Panc1 (cell line): ENCODE results near the gene FKRP. TPM values are rescaled to one million over a fixed set of nuclear protein-coding genes. Genes with fewer than 3 reads are reported as not detected.
"Not testable (repeated sequence)": the region's sequence is repeated elsewhere in the genome, so short reads cannot be mapped to it uniquely, and the experiment has no call there.

ENCODE experiments used
- ATAC-seq: fragments of 200-7000 bp; cut with Tn5 transposase; 2 replicates; pipeline ENCODE4 v1.9.1; 2020; ENCODE audit warnings: mild to moderate bottlenecking, moderate library complexity
- BruUV-seq: library from RNA; stranded (reverse); fragments of 400-500 nt; replicated peaks from 2 replicates; lab custom pipeline; 2021; lab: Mats Ljungman, UMichigan
- CTCF ChIA-PET: fragments of 300-600 bp; sonication (Branson Sonifier 250); formaldehyde crosslinking; loops from one replicate; lab custom pipeline; 2022; ENCODE audit warnings: antibody characterized with exemption; lab: Charles Lee
- POLR2A ChIA-PET: fragments of 300-600 bp; sonication (Branson Sonifier 250); formaldehyde crosslinking; loops from one replicate; lab custom pipeline; 2022; ENCODE audit warnings: antibody characterized with exemption; lab: Charles Lee
- DNase-seq: peaks from one replicate; pipeline ENCODE4 v3.0.0-alpha.2; 2010; ENCODE audit warnings: low read depth, low spot score
- H3K27ac ChIP-seq: 2 replicates; pipeline ENCODE4 v1.5.1; 2011; ENCODE audit warnings: mild to moderate bottlenecking, low read length, inconsistent platforms
- H3K27me3 ChIP-seq: fragments of 200-500 bp; sonication (Bioruptor generic); 2 replicates; pipeline ENCODE4 v1.6.0; 2014; ENCODE audit warnings: low read length, inconsistent platforms; ENCODE audit not compliant: control insufficient read depth, insufficient read depth
- H3K36me3 ChIP-seq: fragments of 200-500 bp; sonication (Bioruptor generic); 2 replicates; pipeline ENCODE4 v1.5.1; 2014; ENCODE audit warnings: inconsistent platforms, mild to moderate bottlenecking, low read length, moderate library complexity; ENCODE audit not compliant: control insufficient read depth, insufficient read depth
- H3K4me1 ChIP-seq: 2 replicates; pipeline ENCODE4 v1.5.1; 2011; ENCODE audit warnings: inconsistent platforms, mild to moderate bottlenecking, low read length, moderate library complexity; ENCODE audit not compliant: control insufficient read depth, insufficient read depth
- H3K4me3 ChIP-seq, 2 experiments: 2 replicates each; pipeline ENCODE4 v1.5.1; 2011 to 2012; ENCODE audit warnings: low read depth in 2 of 2, low read length in 2 of 2, mild to moderate bottlenecking in 2 of 2, inconsistent platforms in 1 of 2, moderate library complexity in 1 of 2
- H3K9me3 ChIP-seq: fragments of 200-500 bp; sonication (Bioruptor generic); 2 replicates; pipeline ENCODE4 v1.5.1; 2014; ENCODE audit warnings: low read depth, mild to moderate bottlenecking, inconsistent platforms, low read length, moderate library complexity; ENCODE audit not compliant: control insufficient read depth, insufficient read depth
- CTCF ChIP-seq: fragments of 450-650 bp; IDR thresholded peaks from 2 replicates; pipeline ENCODE4 v1.5.1; 2017; ENCODE audit warnings: mild to moderate bottlenecking
- POLR2AphosphoS5 ChIP-seq: IDR thresholded peaks from 2 replicates; pipeline ENCODE4 v1.6.1; 2012; ENCODE audit warnings: mild to moderate bottlenecking, low read depth, low read length, moderate library complexity
- REST ChIP-seq, 2 experiments: IDR thresholded peaks; 2 replicates each; pipeline ENCODE4 v1.6.1; 2011 to 2012; ENCODE audit warnings: low read depth in 2 of 2, control low read depth in 1 of 2, low read length in 1 of 2, mild to moderate bottlenecking in 1 of 2, moderate library complexity in 1 of 2; ENCODE audit not compliant: insufficient read depth in 1 of 2
- SIN3A ChIP-seq: IDR thresholded peaks from 2 replicates; pipeline ENCODE4 v1.6.1; 2012; ENCODE audit warnings: low read depth, mild to moderate bottlenecking, low read length, moderate library complexity, borderline replicate concordance; ENCODE audit not compliant: insufficient read depth
- TCF7L2 ChIP-seq: IDR thresholded peaks from 2 replicates; pipeline ENCODE4 v1.6.1; 2011; ENCODE audit warnings: mild to moderate bottlenecking, low read depth, low read length, inconsistent platforms
- in situ Hi-C: cut with HindIII; loops from 2 replicates; pipeline ENCODE4 v1.10.0; 2016; ENCODE audit warnings: low sequenced_read_pairs, low pct_unique_long_range_greater_than_20kb
- intact Hi-C: fragments of 100-400 bp; cut with micrococcal nuclease; formaldehyde crosslinking; loops from one replicate; pipeline ENCODE4 v1.10.0; 2022; ENCODE audit not compliant: unreplicated experiment
- total RNA-seq: library from RNA; stranded (reverse); gene quantifications from one replicate; pipeline ENCODE4 v1.2.1, GENCODE V29; 2021; ENCODE audit not compliant: unreplicated experiment

Gene FKRP
- total RNA-seq, 1 experiment from 2014 or later = 21.6 TPM

GRCh38 chr19:46766569-46767317 is 20.9 kb downstream of the FKRP start:
- no peaks in the 10 kb centered on the region for H3K4me1 ChIP-seq
- H3K27ac ChIP-seq = no peak overlapping the region
- TF ChIP-seq CTCF (peak; percentile 88), REST (IDR thresholded peaks at IDR 0.05; ENCODE audit: insufficient read depth in 1 of 2, low read depth in 2 of 2, low read length in 1 of 2) (no peak), SIN3A (no peak), TCF7L2 (no peak), POLR2AphosphoS5 (no peak)
- in situ Hi-C loops = no loop called here
- no peak overlapping the region for H3K4me3 ChIP-seq
- intact Hi-C loops = no loop called here
- BruUV-seq = no TSS peak
- peak; percentile 88 for ATAC-seq
- ChIA-PET CTCF (interaction anchor here (0.6 to 0.9 kb wide), 5 partner anchors 9 to 674 kb away, joined by 3 to 10 read pairs (median 3); no protein-coding TSS in a partner anchor), POLR2A (no interaction called here)
- no peaks in the 10 kb centered on the region for H3K9me3 ChIP-seq
- no peak for DNase-seq
- H3K27me3 ChIP-seq = no peaks in the 10 kb centered on the region
- H3K36me3 ChIP-seq = no peaks in the 10 kb centered on the region

- in situ Hi-C loops, intact Hi-C loops, H3K4me1 ChIP-seq, H3K27ac ChIP-seq, BruUV-seq, H3K27me3 ChIP-seq, DNase-seq, H3K9me3 ChIP-seq, H3K4me3 ChIP-seq, H3K36me3 ChIP-seq, ATAC-seq, CTCF ChIA-PET: not testable (repeated sequence)
- POLR2A ChIA-PET = interaction anchor here (0.7 kb wide), 1 partner anchor 18 kb away, joined by 3 read pairs; no protein-coding TSS in a partner anchor
Measured at GRCh38 chr19:46768746-46769145, 22.9 kb downstream of the FKRP start.
